HG02588 (cell line): Measurements from ENCODE around the gene NR1D1.
"Not testable (repeated sequence)": the region's sequence is repeated elsewhere in the genome, so short reads cannot be mapped to it uniquely, and the experiment has no call there.

Experiments used
- ATAC-seq: cut with Tn5 transposase; IDR thresholded peaks from one replicate; pipeline ENCODE4 v1.9.1; 2021; ENCODE audit warnings: mild to moderate bottlenecking, moderate library complexity; ENCODE audit not compliant: unreplicated experiment

Gene NR1D1

GRCh38 chr17:40100419-40100668, at the start of gene NR1D1:
Gene NR1D1, minus strand, starts transcription at chr17:40100589. Its CDS starts 495 bp downstream, at chr17:40100094.
- no peak for ATAC-seq

GRCh38 chr17:40148527-40148926, 48.1 kb upstream of the NR1D1 start:
- ATAC-seq: no peak

DNA sequence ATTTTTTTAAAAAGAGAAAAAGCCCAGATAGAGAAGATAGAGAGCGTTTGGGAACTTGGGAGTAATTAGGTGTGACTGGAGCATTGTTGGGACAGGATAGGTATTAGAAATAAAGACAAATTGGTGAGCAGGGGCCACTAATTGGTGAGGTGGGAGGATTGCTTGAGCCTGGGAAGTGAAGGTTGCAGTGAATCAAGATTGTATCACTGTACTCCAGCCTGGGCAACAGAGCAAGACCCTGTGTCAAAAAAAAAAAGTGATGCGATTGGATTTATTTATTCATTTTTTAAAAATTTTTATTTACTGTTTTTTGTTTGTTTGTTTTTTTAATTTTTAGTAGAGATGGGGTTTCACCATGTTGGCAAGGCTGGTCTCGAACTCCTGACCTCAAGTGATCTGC, 45.1 kb upstream of the NR1D1 start:
- ATAC-seq: no peak

GRCh38 chr17:40143166-40143565, 42.8 kb upstream of the NR1D1 start:
- not testable (repeated sequence) for ATAC-seq

DNA sequence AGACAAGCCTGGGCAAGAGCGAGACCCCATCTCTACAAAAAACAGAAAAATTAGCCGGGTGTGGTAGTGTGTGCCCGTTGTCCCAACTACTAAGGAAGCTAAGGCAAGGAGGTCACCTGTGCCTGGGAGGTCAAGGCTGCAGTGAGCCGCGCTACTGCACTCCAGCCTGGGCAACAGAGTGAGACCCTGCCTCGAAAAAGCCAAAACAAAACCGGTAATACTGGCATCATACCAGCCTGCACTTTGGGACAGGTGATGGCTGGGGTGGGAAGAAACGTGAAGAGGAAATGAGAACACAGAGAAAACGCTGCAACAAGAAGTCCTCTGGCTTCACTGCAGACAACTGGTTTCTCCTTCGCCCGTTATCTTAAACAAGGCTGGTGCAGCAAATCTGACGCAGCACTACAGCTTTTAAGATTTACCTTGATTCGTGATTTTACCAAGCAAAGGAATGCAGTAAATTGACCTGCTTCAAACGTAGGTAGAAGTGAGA, 39.2 kb upstream of the NR1D1 start:
- peak; percentile 13 for ATAC-seq

GRCh38 chr17:40135817-40136216, 35.4 kb upstream of the NR1D1 start:
- ATAC-seq: no peak

DNA sequence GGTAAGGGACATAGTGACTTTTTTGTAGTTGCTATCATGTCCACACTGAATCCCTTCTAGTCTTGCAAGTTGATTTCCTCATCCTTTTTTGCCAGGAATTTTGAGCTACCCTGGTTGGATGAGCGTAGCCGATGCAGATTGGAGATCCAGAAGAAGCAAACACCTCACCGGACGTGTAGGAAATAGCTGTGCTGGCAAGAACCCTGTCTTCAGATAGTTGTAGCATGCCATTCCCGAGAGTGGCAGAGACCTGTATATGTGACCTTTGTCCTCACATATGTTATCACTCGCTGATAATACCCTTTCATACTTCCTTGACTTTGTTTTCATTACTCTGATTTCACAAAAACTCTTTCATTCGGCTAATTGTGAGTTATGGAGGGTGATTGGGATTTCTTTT, 33.8 kb upstream of the NR1D1 start:
- no peak for ATAC-seq

DNA sequence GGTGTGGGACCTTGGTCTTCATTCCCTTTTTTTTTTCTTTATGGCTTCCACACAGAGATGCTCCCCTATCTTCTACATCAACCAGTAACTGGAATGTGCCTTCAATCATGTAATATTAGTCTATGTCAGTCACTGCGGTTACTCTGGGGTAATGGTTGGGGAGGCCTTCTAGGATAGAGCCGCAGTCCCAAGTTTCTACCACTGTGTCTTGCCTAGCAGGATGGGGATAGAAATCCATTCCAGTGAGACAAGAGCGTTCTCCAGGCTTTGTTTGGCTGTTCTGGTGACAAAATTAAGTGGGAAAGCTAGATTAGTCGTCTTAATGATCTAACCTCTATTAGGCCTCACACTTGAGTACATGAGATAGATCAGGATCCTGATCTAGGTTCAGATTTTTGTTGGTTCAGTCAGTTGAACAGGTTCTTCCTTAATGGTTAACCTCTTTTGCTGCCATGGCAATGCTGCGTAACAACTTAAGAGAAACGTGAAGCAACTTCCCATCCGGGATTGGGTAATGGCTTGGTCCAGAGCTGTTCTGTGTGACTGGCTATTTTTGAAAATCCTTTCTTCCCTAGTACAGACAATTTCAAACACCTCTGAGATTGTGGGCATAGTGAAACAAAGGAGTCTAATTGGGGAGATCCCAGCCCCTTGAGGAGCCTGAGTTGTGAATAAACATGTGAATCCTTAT, 30.1 kb upstream of the NR1D1 start:
- no peak for ATAC-seq

- ATAC-seq: no peak
Measured at GRCh38 chr17:40129498-40129897, 29.1 kb upstream of the NR1D1 start.

GRCh38 chr17:40124279-40125141, 24.1 kb upstream of the NR1D1 start:
- no peak for ATAC-seq

- no peak for ATAC-seq
Measured at GRCh38 chr17:40123811-40124114, 23.4 kb upstream of the NR1D1 start.

GRCh38 chr17:40122999-40123810, 22.8 kb upstream of the NR1D1 start:
- ATAC-seq: peak; percentile 23

DNA sequence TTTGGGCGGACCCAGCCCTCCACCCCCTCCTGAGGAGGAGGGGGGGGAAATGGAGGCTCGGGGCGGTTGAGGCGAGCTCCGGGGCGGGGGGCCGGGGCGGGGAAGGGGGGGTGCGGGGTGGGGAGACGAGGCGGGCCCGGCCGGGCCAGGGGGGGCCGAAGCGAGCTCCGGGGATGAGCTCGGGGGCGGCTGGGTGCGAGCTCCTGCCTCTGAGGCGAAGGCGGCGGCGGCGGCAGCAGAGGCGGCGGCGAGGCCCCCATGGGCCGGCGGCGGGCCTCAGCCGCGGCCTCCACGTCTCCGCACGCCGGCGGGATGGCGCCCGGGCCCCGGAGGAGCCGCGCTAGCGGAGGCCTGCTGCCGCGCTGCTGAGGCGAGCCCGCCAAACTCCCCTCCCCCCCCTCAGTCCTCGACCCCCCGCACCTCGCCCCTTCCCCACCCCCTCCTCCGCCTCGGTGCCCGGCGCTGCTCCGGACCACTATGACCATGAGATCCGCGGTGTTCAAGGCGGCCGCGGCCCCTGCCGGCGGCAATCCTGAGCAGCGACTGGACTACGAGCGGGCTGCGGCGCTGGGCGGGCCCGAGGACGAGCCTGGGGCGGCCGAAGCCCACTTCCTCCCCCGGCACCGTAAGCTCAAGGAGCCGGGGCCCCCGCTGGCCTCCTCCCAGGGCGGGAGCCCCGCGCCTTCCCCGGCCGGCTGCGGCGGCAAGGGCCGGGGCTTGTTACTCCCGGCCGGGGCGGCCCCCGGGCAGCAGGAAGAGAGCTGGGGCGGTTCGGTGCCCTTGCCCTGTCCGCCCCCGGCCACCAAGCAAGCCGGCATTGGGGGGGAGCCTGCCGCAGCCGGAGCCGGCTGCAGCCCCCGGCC, 22.0 kb upstream of the NR1D1 start:
- peak; percentile 35 for ATAC-seq

DNA sequence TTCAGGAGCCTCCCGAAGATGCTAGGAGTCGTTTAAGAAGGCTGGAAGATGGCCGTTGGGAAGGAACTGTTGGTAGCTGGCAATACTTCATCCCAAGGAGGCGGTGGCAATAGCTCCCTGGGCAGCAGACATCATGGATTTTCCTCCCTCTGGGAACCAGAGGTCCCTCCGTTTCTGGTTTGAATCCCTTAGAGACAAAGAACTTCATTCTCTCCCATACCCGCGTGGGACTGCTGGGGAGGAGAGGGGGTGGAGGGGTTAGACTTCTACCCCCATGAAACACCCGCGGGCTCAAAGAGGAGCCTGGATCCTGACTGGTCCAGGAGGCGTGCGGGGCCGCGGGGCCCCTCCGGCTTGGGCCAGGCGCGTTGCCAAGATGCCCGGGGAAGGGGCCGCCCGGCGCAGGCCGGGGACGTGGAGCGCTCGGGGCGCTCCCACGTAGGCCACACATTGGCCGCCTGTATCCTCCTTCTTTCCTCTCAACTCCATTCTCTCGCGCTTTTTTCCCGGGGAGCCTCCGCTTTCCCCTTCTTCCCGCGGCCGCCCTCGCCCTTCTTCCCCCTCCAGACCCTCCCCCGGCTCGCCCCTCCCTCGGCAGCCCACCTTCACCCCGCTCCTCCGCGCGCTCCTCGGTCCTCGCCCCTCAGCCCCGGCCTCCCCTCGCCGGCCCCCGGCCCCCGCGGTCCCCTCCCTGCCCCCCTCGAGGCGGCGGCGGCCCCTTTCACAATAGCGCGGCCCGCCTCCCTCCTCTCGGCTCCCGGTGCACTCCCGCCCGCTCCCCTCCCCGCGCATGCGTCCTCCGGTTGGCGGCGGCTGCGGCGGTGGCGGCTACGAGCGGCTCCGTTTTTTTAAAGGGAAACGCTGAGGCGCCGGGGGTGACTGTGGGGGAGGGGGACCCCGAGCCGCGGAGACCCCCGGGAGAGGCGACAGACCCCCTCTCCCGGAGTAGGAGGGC, 21.1 kb upstream of the NR1D1 start, which contains the start of gene MSL1:
Gene MSL1 (plus strand): TSS at position 791 of the 955 bp plus-strand sequence. CDS start 642 bp downstream, outside the sequence.
- peak; percentile 67 for ATAC-seq

- ATAC-seq: no peak
Measured at GRCh38 chr17:40115101-40115436, 14.7 kb upstream of the NR1D1 start.

- ATAC-seq: no peak
Measured at GRCh38 chr17:40113907-40114245, 13.5 kb upstream of the NR1D1 start.

GRCh38 chr17:40113110-40113906, 12.9 kb upstream of the NR1D1 start:
- ATAC-seq: peak; percentile 76

GRCh38 chr17:40112718-40113109, 12.3 kb upstream of the NR1D1 start:
- no peak for ATAC-seq

- ATAC-seq: no peak
Measured at GRCh38 chr17:40112191-40112711, 11.9 kb upstream of the NR1D1 start.
